NT2/D1 (cell line): ENCODE measurements around the gene PPP1R37.

Experiments used
- SUZ12 ChIP-seq: IDR thresholded peaks from 2 replicates; pipeline ENCODE4 v1.6.1; 2011; ENCODE audit not compliant: insufficient read length, insufficient read depth; ENCODE audit errors: extremely low read depth
- YY1 ChIP-seq: IDR thresholded peaks from 2 replicates; pipeline ENCODE4 v1.6.1; 2011; ENCODE audit not compliant: insufficient read length, insufficient read depth
- ZNF274 ChIP-seq: IDR thresholded peaks from 2 replicates; pipeline ENCODE4 v1.6.1; 2011; ENCODE audit warnings: mild to moderate bottlenecking, low read depth, low read length

GRCh38 chr19:45123440-45123850 is 30.5 kb downstream of the PPP1R37 start:
- TF ChIP-seq YY1 (no peak), SUZ12 (no peak), ZNF274 (no peak)
